GM12878 (cell line): Measurements from ENCODE around the gene CYTIP. TPM values are rescaled to one million over a fixed set of nuclear protein-coding genes. Genes with fewer than 3 reads are reported as not detected.

Source experiments
- ATAC-seq: fragments of 200-7000 bp; cut with Tn5 transposase; 3 replicates; pipeline ENCODE4 v1.9.1; 2020; ENCODE audit warnings: mild to moderate bottlenecking, moderate library complexity
- BruUV-seq: library from RNA; stranded (reverse); fragments of 400-500 nt; replicated peaks from 2 replicates; lab custom pipeline; 2021; lab: Mats Ljungman, UMichigan
- CTCF ChIA-PET: fragments of 300-600 bp; sonication (Branson Sonifier 250); formaldehyde crosslinking; extraction: SDS; loops from one replicate; lab custom pipeline; 2021; ENCODE audit warnings: inconsistent platforms; lab: Yijun Ruan, JAX
- POLR2A ChIA-PET: fragments of 350-600 bp; formaldehyde crosslinking; extraction: SDS; loops from one replicate; lab custom pipeline; 2021; ENCODE audit warnings: inconsistent platforms; lab: Charles Lee
- RAD21 ChIA-PET: fragments of 300-600 bp; sonication (Branson Sonifier 250); formaldehyde crosslinking; loops from one replicate; lab custom pipeline; 2023; ENCODE audit warnings: antibody characterized with exemption; ENCODE audit not compliant: unreplicated experiment; lab: Charles Lee
- SMC1A ChIA-PET: fragments of 300-600 bp; sonication (Branson Sonifier 250); formaldehyde crosslinking; loops from one replicate; lab custom pipeline; 2023; ENCODE audit not compliant: unreplicated experiment, uncharacterized antibody; lab: Charles Lee
- DNase-seq: peaks from one replicate; pipeline ENCODE4 v3.0.0-alpha.2; 2011; ENCODE audit warnings: low read depth, low spot score
- FAIRE-seq: peaks from 3 replicates; lab custom pipeline; 2011; peaks lifted over from hg19 to GRCh38; lab: Jason Lieb, UNC
- H2AFZ ChIP-seq: 2 replicates; pipeline ENCODE4 v1.6.0; 2011; ENCODE audit warnings: low read depth, low read length, control low read depth; ENCODE audit not compliant: control insufficient read depth
- H3K27ac ChIP-seq: 2 replicates; pipeline ENCODE4 v1.5.1; 2011; ENCODE audit warnings: control low read depth; ENCODE audit not compliant: control insufficient read depth, insufficient read depth
- H3K27me3 ChIP-seq, 2 experiments: replicated peaks in 1 of 2; 2 replicates each; pipeline versions ENCODE4 v1.6.0 to v1.6.1; 2011; ENCODE audit warnings: low read length in 1 of 2; ENCODE audit not compliant: control insufficient read depth in 2 of 2, insufficient read depth in 2 of 2
- H3K36me3 ChIP-seq, 2 experiments: 2 replicates each; pipeline ENCODE4 v1.5.1; 2011; ENCODE audit warnings: low read length in 1 of 2; ENCODE audit not compliant: control insufficient read depth in 2 of 2, insufficient read depth in 2 of 2
- H3K4me1 ChIP-seq: 2 replicates; pipeline ENCODE4 v1.6.1; 2011; ENCODE audit warnings: mild to moderate bottlenecking, low read length, moderate library complexity, mixed read lengths; ENCODE audit not compliant: control insufficient read depth, insufficient read depth
- H3K4me2 ChIP-seq: 2 replicates; pipeline ENCODE4 v1.6.0; 2011; ENCODE audit warnings: control low read depth; ENCODE audit not compliant: control insufficient read depth, insufficient read depth
- H3K4me3 ChIP-seq: fragments of 200-600 bp; sonication (generic); 2 replicates; pipeline ENCODE4 v1.5.1; 2016
- H3K79me2 ChIP-seq: 2 replicates; pipeline ENCODE4 v1.6.0; 2011; ENCODE audit warnings: low read length; ENCODE audit not compliant: control insufficient read depth, insufficient read depth
- H3K9ac ChIP-seq: 2 replicates; pipeline ENCODE4 v1.8.0; 2011; ENCODE audit warnings: low read length, control low read depth, mixed read lengths; ENCODE audit not compliant: control insufficient read depth, insufficient read depth
- H3K9me3 ChIP-seq: replicated peaks from 3 replicates; pipeline ENCODE4 v1.5.1; 2011; ENCODE audit warnings: mild to moderate bottlenecking, low read length; ENCODE audit not compliant: control insufficient read depth, insufficient read depth
- H4K20me1 ChIP-seq: 2 replicates; pipeline ENCODE4 v1.6.0; 2011; ENCODE audit not compliant: control insufficient read depth, insufficient read depth
- ATF7 ChIP-seq: fragments of 450-650 bp; IDR thresholded peaks from 2 replicates; pipeline ENCODE4 v1.6.1; 2016; ENCODE audit warnings: low read depth, mild to moderate bottlenecking
- CBFB ChIP-seq: IDR thresholded peaks from 2 replicates; pipeline ENCODE4 v1.6.1; 2016; ENCODE audit warnings: antibody characterized with exemption, low read depth
- CHD2 ChIP-seq: IDR thresholded peaks from 2 replicates; pipeline ENCODE4 v1.6.1; 2011; ENCODE audit warnings: low read depth, low read length, improper control_type of control experiment, borderline replicate concordance
- DPF2 ChIP-seq: fragments of 450-650 bp; IDR thresholded peaks from 2 replicates; pipeline ENCODE4 v1.6.1; 2017; ENCODE audit warnings: mild to moderate bottlenecking
- EED ChIP-seq: sonication (generic); IDR thresholded peaks from 2 replicates; pipeline ENCODE4 v1.6.1; 2016; ENCODE audit warnings: antibody characterized with exemption, low read depth
- EP300 ChIP-seq, 2 experiments: fragments of 150-350 bp in 1 of 2; IDR thresholded peaks; 2 replicates each; pipeline ENCODE4 v1.6.1; 2011 to 2012; ENCODE audit warnings: low read depth in 2 of 2, low read length in 2 of 2, borderline replicate concordance in 1 of 2, improper control_type of control experiment in 1 of 2, inconsistent platforms in 1 of 2; ENCODE audit not compliant: control insufficient read depth in 1 of 2
- NFIC ChIP-seq: IDR thresholded peaks from 2 replicates; pipeline ENCODE4 v1.6.1; 2012; ENCODE audit warnings: low read depth, mild to moderate bottlenecking, inconsistent platforms, low read length, moderate library complexity
- RB1 ChIP-seq: fragments of 450-650 bp; formaldehyde crosslinking; IDR thresholded peaks from 2 replicates; pipeline ENCODE4 v1.6.1; 2017; ENCODE audit warnings: mild to moderate bottlenecking, borderline replicate concordance
- ZBTB11 ChIP-seq: fragments of 450-650 bp; formaldehyde crosslinking; IDR thresholded peaks from 2 replicates; pipeline ENCODE4 v1.5.0; 2022; ENCODE audit warnings: mild to moderate bottlenecking, missing genetic modification characterization
- ZBTB33 ChIP-seq: fragments of 450-650 bp; IDR thresholded peaks from 2 replicates; pipeline ENCODE4 v1.6.1; 2017; ENCODE audit warnings: mild to moderate bottlenecking
- ZNF24 ChIP-seq: fragments of 450-650 bp; IDR thresholded peaks from 2 replicates; pipeline ENCODE4 v1.6.1; 2017; ENCODE audit warnings: antibody characterized with exemption, mild to moderate bottlenecking
- WGBS: methylation state at CpG from one replicate; pipeline ENCODE4 v1.1.6; 2016; ENCODE audit warnings: low lambda C conversion rate; ENCODE audit not compliant: insufficient replicate concordance, insufficient coverage; ENCODE audit errors: missing lambda C conversion rate; 5-methylcytosine and 5-hydroxymethylcytosine counted together
- in situ Hi-C: fragments of 300-500 bp; cut with MboI; formaldehyde crosslinking; loops from 9 replicates; pipeline ENCODE4 v1.14.3; 2018; ENCODE audit warnings: mixed read lengths
- intact Hi-C: fragments of 100-400 bp; cut with micrococcal nuclease; formaldehyde crosslinking; loops from one replicate; pipeline ENCODE4 v1.14.2; 2022; ENCODE audit not compliant: unreplicated experiment
- polyA plus RNA-seq, 11 experiments: library from polyadenylated mRNA; depleted of rRNA in 4 of 11; unstranded in 6 of 11; stranded (reverse) in 5 of 11; fragments of >200 nt; fragmentation: Nextera tagmentation in 4 of 11; fragmentation: Illumina TruSeq in 1 of 11; extraction: Ambion mirVana in 4 of 11; extraction: Trizol in 1 of 11; gene quantifications; 1 replicate in 1 of 11; 2 replicates in 10 of 11; pipeline versions ENCODE4 v1.2.1 to v1.2.3, GENCODE V29; 2011 to 2016; ENCODE audit warnings: inconsistent platforms in 2 of 11, missing spikeins in 2 of 11, low read depth in 1 of 11
- total RNA-seq, 4 experiments: library from RNA; depleted of rRNA in 3 of 4; stranded (reverse); fragments of >200 nt in 3 of 4; fragmentation: Illumina TruSeq in 1 of 4; extraction: Trizol in 1 of 4; gene quantifications; 2 replicates each; pipeline versions ENCODE4 v1.2.1 to v1.2.3, GENCODE V29; 2013 to 2021

CYTIP gene
- total and polyA plus RNA-seq, 10 of the 15 experiments (the other 5 are each of a cell fraction or from before 2014, with no cell fraction given): 55.1 to 178 (median 73.4) TPM

GRCh38 chr2:157470321-157470720, 26.4 kb upstream of the CYTIP start (continued):
- TF ChIP-seq EP300 (IDR thresholded peaks at IDR 0.05; ENCODE audit: borderline replicate concordance in 1 of 2, control insufficient read depth in 1 of 2, low read depth in 2 of 2, low read length in 2 of 2): peak; percentile 85 to 89
- peak; percentile 25; the same call in 1 of the 2 replicates for TF ChIP-seq CHD2
- 0 out of 2 replicates have a peak, but pooled peaks have one; percentile 47 for TF ChIP-seq ZNF24
- TF ChIP-seq ATF7: peak; percentile 76
- TF ChIP-seq DPF2: no peak
- TF ChIP-seq ZBTB11: no peak
- TF ChIP-seq EED: peak; percentile 93
- peak; percentile 89; the same call in 1 of the 2 replicates for TF ChIP-seq CBFB

GRCh38 chr2:157469726-157470125, 25.8 kb upstream of the CYTIP start:
- Histone ChIP-seq H3K27me3 (no peaks in the 10 kb centered on the region), H3K79me2 (peaks cover 17% of the 10 kb centered on the region), H3K4me2 (peak overlapping the region; percentile 85), H4K20me1 (no peaks in the 10 kb centered on the region), H3K36me3 (no peaks in the 10 kb centered on the region), H2AFZ (no peak overlapping the region), H3K4me1 (peaks cover 38% of the 10 kb centered on the region), H3K9ac (peak overlapping the region; percentile 57), H3K9me3 (no peaks in the 10 kb centered on the region; the same call in 1 of the 3 replicates), H3K27ac (peak overlapping the region; percentile 94), H3K4me3 (peak overlapping the region; percentile 56)
- BruUV-seq: TSS peak; percentile 61
- DNase-seq (no peak), FAIRE-seq (no peak), ATAC-seq (no peak)
- ChIA-PET POLR2A (interaction anchor here (1.0 to 6.9 kb wide), 8 partner anchors 11 to 55 kb away, joined by 3 to 90 read pairs (median 6); partner anchors contain the start of gene CYTIP), CTCF (interaction anchor here (0.6 to 7.2 kb wide), 14 partner anchors 11 to 234 kb away, joined by 3 to 70 read pairs (median 5); partner anchors contain the start of gene CYTIP), RAD21 (interaction anchor here (0.7 to 6.0 kb wide), 15 partner anchors 10 to 106 kb away, joined by 3 to 125 read pairs (median 6); partner anchors contain the start of gene CYTIP), SMC1A (interaction anchor here (0.6 to 7.0 kb wide), 19 partner anchors 10 to 165 kb away, joined by 3 to 119 read pairs (median 7); partner anchors contain the start of gene CYTIP)
- intact Hi-C loops: loop anchor here (1.0 to 10.0 kb wide), 7 partner anchors 25 to 315 kb away; partner anchors contain the start of genes CYTIP and ERMN
- 0% methylated on average over 1 of the region's 1 CpG for WGBS
- TF ChIP-seq ZBTB33 (no peak), NFIC (peak; percentile 1; the same call in 1 of the 2 replicates), RB1 (0 out of 2 replicates have a peak, but pooled peaks have one; percentile 11)
- in situ Hi-C loops: no loop called here
